Right lobe of liver (tissue), 4 donors: ENCODE data around the gene OR7C1.

ENCODE experiments used
- CTCF ChIP-seq, 4 donors: fragments of 200-600 bp in 3 of 4; fragments of 450-650 bp in 1 of 4; IDR thresholded peaks; one replicate each; pipeline versions ENCODE4 v1.5.1 to v1.8.0; 2016 to 2022; ENCODE audit warnings: antibody characterized with exemption in 4 of 4, mild to moderate bottlenecking in 2 of 4
- POLR2A ChIP-seq: fragments of 450-650 bp; IDR thresholded peaks from one replicate; pipeline ENCODE4 v1.6.1; 2017; ENCODE audit warnings: antibody characterized with exemption, mild to moderate bottlenecking
- donor health status: DM: no; HTN: no; CAD: no.
- donor health status: DM: no; HTN: no; CAD: no.
- donor health status: DM: no; HTN: yes; CAD: no.

- no peak for TF ChIP-seq CTCF (IDR thresholded peaks at IDR 0.05)
- no peak for TF ChIP-seq POLR2A
Observed at GRCh38 chr19:14795078-14795721, 39.8 kb downstream of the OR7C1 start.
